ENCODE data around the gene NCS1. TPM values are rescaled to one million over a fixed set of nuclear protein-coding genes. Genes with fewer than 3 reads are reported as not detected.

NCS1 gene
- total RNA-seq, 1 experiment from 2014 or later, result 18.2 TPM

DNA sequence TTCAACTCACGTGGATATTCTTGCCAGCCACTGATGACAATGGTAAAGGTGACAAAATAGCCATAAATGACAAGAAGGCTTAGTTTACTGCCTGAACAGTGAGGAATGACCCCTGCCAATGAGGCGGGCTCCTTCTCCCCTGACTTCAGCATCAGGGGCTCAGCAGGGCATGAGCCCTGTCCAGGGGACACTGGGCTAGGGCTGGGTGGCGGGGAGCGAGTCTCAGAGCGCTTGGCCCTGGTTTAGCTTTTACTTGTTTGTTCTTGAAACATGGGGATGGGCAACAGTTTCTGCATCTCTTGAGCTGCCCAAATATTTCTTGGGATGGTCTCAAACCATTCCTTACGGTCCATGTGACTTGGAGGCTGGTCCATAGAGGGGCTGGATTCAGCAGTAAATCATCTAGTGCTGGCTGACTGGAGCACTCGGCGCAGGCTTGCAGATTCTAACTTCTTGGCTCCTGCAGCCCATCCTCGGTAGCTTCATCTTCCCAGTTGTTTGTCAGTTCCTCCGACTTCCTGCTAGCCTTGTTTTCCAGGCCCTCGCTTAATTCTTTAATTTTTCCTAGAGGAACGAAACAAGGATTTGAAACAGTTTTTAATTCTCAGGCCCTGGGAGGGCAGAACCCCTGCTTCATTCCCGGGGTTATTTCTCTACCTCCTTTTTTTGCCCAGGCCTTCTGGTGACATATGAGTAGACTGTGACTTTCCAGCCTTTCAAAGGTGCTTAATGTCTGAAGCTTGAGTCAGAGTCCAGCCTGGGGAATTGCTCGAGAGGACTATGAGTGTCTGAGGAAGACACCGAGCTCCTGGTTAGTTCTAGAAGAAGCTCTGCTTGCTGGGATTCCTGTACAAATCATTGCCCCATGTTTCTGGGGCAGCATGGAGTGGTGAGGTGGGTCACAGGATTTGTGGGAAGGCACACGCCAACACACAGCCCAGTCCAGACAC is 88.9 kb downstream of the NCS1 start:
- ChIA-PET POLR2A (no interaction called here), CTCF (interaction anchor here (0.6 to 0.8 kb wide), 3 partner anchors 18 to 79 kb away, joined by 3 to 5 read pairs (median 3); no protein-coding TSS in a partner anchor)
- no peaks in the 10 kb centered on the region for H3K27me3 ChIP-seq (replicated peaks; ENCODE audit: control insufficient read depth, insufficient read depth, low read length)
- intact Hi-C loops (cut with micrococcal nuclease; ENCODE audit: unreplicated experiment), result no loop called here
- H3K4me3 ChIP-seq (ENCODE audit: low read depth, low read length), result no peak overlapping the region
- Mint-ChIP-seq H3K4me3 (ENCODE audit: unreplicated experiment) (no peak overlapping the region), H3K9me3 (ENCODE audit: unreplicated experiment) (no peaks in the 10 kb centered on the region), H3K4me1 (ENCODE audit: low read depth, unreplicated experiment) (no peaks in the 10 kb centered on the region), H3K36me3 (ENCODE audit: insufficient read depth, unreplicated experiment) (no peaks in the 10 kb centered on the region), H3K27ac (ENCODE audit: unreplicated experiment) (no peak overlapping the region), H3K27me3 (ENCODE audit: insufficient read depth, unreplicated experiment) (peaks cover 4% of the 10 kb centered on the region)
- DNase-seq, result no peak
- H3K9me3 ChIP-seq, result no peaks in the 10 kb centered on the region
- TF ChIP-seq, protein P1, sequence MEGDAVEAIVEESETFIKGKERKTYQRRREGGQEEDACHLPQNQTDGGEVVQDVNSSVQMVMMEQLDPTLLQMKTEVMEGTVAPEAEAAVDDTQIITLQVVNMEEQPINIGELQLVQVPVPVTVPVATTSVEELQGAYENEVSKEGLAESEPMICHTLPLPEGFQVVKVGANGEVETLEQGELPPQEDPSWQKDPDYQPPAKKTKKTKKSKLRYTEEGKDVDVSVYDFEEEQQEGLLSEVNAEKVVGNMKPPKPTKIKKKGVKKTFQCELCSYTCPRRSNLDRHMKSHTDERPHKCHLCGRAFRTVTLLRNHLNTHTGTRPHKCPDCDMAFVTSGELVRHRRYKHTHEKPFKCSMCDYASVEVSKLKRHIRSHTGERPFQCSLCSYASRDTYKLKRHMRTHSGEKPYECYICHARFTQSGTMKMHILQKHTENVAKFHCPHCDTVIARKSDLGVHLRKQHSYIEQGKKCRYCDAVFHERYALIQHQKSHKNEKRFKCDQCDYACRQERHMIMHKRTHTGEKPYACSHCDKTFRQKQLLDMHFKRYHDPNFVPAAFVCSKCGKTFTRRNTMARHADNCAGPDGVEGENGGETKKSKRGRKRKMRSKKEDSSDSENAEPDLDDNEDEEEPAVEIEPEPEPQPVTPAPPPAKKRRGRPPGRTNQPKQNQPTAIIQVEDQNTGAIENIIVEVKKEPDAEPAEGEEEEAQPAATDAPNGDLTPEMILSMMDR (IDR thresholded peaks at IDR 0.05; ENCODE audit: insufficient read depth in 1 of 2, low read depth in 1 of 2, low read length in 1 of 2, severe bottlenecking in 1 of 2, unreplicated experiment in 1 of 2), result no peak
- no TSS peak for BruUV-seq (replicated peaks)
- H3K4me1 ChIP-seq, result no peaks in the 10 kb centered on the region
- H3K36me3 ChIP-seq (ENCODE audit: control insufficient read depth, insufficient read depth, low read length), result no peaks in the 10 kb centered on the region

- H3K27ac Mint-ChIP-seq (ENCODE audit: unreplicated experiment), result no peak overlapping the region
- peaks cover 4% of the 10 kb centered on the region for H3K27me3 Mint-ChIP-seq (ENCODE audit: insufficient read depth, unreplicated experiment)
- Histone ChIP-seq H3K9me3 (no peaks in the 10 kb centered on the region), H3K27me3 (replicated peaks; ENCODE audit: control insufficient read depth, insufficient read depth, low read length) (no peaks in the 10 kb centered on the region), H3K4me3 (ENCODE audit: low read depth, low read length) (no peak overlapping the region), H3K4me1 (no peaks in the 10 kb centered on the region), H3K36me3 (ENCODE audit: control insufficient read depth, insufficient read depth, low read length) (no peaks in the 10 kb centered on the region)
- BruUV-seq (replicated peaks), result no TSS peak
- no peaks in the 10 kb centered on the region for H3K9me3 Mint-ChIP-seq (ENCODE audit: unreplicated experiment)
- H3K4me3 Mint-ChIP-seq (ENCODE audit: unreplicated experiment), result no peak overlapping the region
- intact Hi-C loops (cut with micrococcal nuclease; ENCODE audit: unreplicated experiment), result no loop called here
- ChIA-PET CTCF (no interaction called here), POLR2A (interaction anchor here (0.6 kb wide), 1 partner anchor 57 kb away, joined by 5 read pairs; no protein-coding TSS in a partner anchor)
- TF ChIP-seq, protein P1 (IDR thresholded peaks at IDR 0.05; ENCODE audit: insufficient read depth in 1 of 2, low read depth in 1 of 2, low read length in 1 of 2, severe bottlenecking in 1 of 2, unreplicated experiment in 1 of 2), result no peak
- DNase-seq, result no peak
- H3K4me1 Mint-ChIP-seq (ENCODE audit: low read depth, unreplicated experiment), result no peaks in the 10 kb centered on the region
- H3K36me3 Mint-ChIP-seq (ENCODE audit: insufficient read depth, unreplicated experiment), result no peaks in the 10 kb centered on the region
Measured at GRCh38 chr9:130262061-130262745, 90.0 kb downstream of the NCS1 start.

- no peak for DNase-seq
- POLR2A ChIA-PET, result interaction anchor here (0.6 kb wide), 1 partner anchor 58 kb away, joined by 5 read pairs; no protein-coding TSS in a partner anchor
- Mint-ChIP-seq H3K9me3 (ENCODE audit: unreplicated experiment) (no peaks in the 10 kb centered on the region), H3K4me1 (ENCODE audit: low read depth, unreplicated experiment) (no peaks in the 10 kb centered on the region), H3K36me3 (ENCODE audit: insufficient read depth, unreplicated experiment) (no peaks in the 10 kb centered on the region), H3K27me3 (ENCODE audit: insufficient read depth, unreplicated experiment) (peaks cover 4% of the 10 kb centered on the region), H3K4me3 (ENCODE audit: unreplicated experiment) (no peak overlapping the region), H3K27ac (ENCODE audit: unreplicated experiment) (no peak overlapping the region)
- Histone ChIP-seq H3K4me3 (ENCODE audit: low read depth, low read length) (no peak overlapping the region), H3K27me3 (replicated peaks; ENCODE audit: control insufficient read depth, insufficient read depth, low read length) (no peaks in the 10 kb centered on the region), H3K36me3 (ENCODE audit: control insufficient read depth, insufficient read depth, low read length) (no peaks in the 10 kb centered on the region), H3K4me1 (no peaks in the 10 kb centered on the region), H3K9me3 (no peaks in the 10 kb centered on the region)
- intact Hi-C loops (cut with micrococcal nuclease; ENCODE audit: unreplicated experiment), result no loop called here
- BruUV-seq (replicated peaks), result no TSS peak
- TF ChIP-seq, protein P1 (IDR thresholded peaks at IDR 0.05; ENCODE audit: insufficient read depth in 1 of 2, low read depth in 1 of 2, low read length in 1 of 2, severe bottlenecking in 1 of 2, unreplicated experiment in 1 of 2), result no peak
- CTCF ChIA-PET, result no interaction called here
Measured at GRCh38 chr9:130262771-130263170, 90.6 kb downstream of the NCS1 start.

Data from Caco-2 (cell line).